Hepatocyte (in vitro differentiated cells): Measurements from ENCODE around the gene KLHL26. TPM values are rescaled to one million over a fixed set of nuclear protein-coding genes. Genes with fewer than 3 reads are reported as not detected.

Experiments
- DNase-seq: peaks from one replicate; pipeline ENCODE4 v3.0.0-alpha.2; 2016; ENCODE audit warnings: low spot score
- H2AFZ ChIP-seq: fragments of 200-600 bp; sonication (generic); 2 replicates; pipeline ENCODE4 v1.6.0; 2016; ENCODE audit warnings: antibody characterized with exemption, mild to moderate bottlenecking
- H3K27ac ChIP-seq: fragments of 200-600 bp; sonication (generic); 2 replicates; pipeline ENCODE4 v1.5.1; 2016; ENCODE audit warnings: mild to moderate bottlenecking
- H3K27me3 ChIP-seq: fragments of 200-600 bp; sonication (generic); 2 replicates; pipeline ENCODE4 v1.6.1; 2016
- H3K36me3 ChIP-seq: fragments of 200-600 bp; sonication (generic); replicated peaks from 2 replicates; pipeline ENCODE4 v1.5.1; 2016; ENCODE audit warnings: low read depth; ENCODE audit not compliant: insufficient read depth
- H3K4me1 ChIP-seq: fragments of 200-600 bp; sonication (generic); 2 replicates; pipeline ENCODE4 v1.5.1; 2016; ENCODE audit warnings: mild to moderate bottlenecking, moderate library complexity; ENCODE audit not compliant: insufficient read depth
- H3K4me2 ChIP-seq: fragments of 200-600 bp; sonication (generic); 2 replicates; pipeline ENCODE4 v1.6.0; 2016
- H3K4me3 ChIP-seq: fragments of 200-600 bp; sonication (generic); 2 replicates; pipeline ENCODE4 v1.5.1; 2016; ENCODE audit warnings: mild to moderate bottlenecking
- H3K79me2 ChIP-seq: fragments of 200-600 bp; sonication (generic); 2 replicates; pipeline ENCODE4 v1.6.0; 2017; ENCODE audit warnings: mild to moderate bottlenecking
- H3K9me2 ChIP-seq: fragments of 200-600 bp; sonication (generic); replicated peaks from 2 replicates; pipeline ENCODE4 v1.6.0; 2017; ENCODE audit warnings: mild to moderate bottlenecking; ENCODE audit not compliant: insufficient read depth
- H3K9me3 ChIP-seq: fragments of 200-600 bp; sonication (generic); 2 replicates; pipeline ENCODE4 v1.5.1; 2016; ENCODE audit warnings: low read depth, mild to moderate bottlenecking
- H4K20me1 ChIP-seq: fragments of 200-600 bp; sonication (generic); 2 replicates; pipeline ENCODE4 v1.6.0; 2016; ENCODE audit warnings: mild to moderate bottlenecking; ENCODE audit not compliant: insufficient read depth, poor library complexity, severe bottlenecking
- CTCF ChIP-seq: fragments of 200-600 bp; sonication (generic); IDR thresholded peaks from 2 replicates; pipeline ENCODE4 v1.5.1; 2016; ENCODE audit warnings: antibody characterized with exemption, mild to moderate bottlenecking; ENCODE audit not compliant: poor library complexity
- EZH2 ChIP-seq: fragments of 200-600 bp; sonication (generic); IDR thresholded peaks from 2 replicates; pipeline ENCODE4 v1.6.1; 2016; ENCODE audit warnings: antibody characterized with exemption, mild to moderate bottlenecking, borderline replicate concordance
- EZH2phosphoT487 ChIP-seq: fragments of 200-600 bp; sonication (generic); IDR thresholded peaks from one replicate; pipeline ENCODE4 v1.6.1; 2018; ENCODE audit warnings: antibody characterized with exemption, mild to moderate bottlenecking, low read depth, moderate library complexity; ENCODE audit not compliant: unreplicated experiment, severe bottlenecking
- WGBS: methylation state at CpG from one replicate; pipeline ENCODE4 v1.1.6; 2016; ENCODE audit warnings: low lambda C conversion rate; ENCODE audit errors: missing lambda C conversion rate; 5-methylcytosine and 5-hydroxymethylcytosine counted together
- polyA plus RNA-seq: library from polyadenylated mRNA; unstranded; fragments of >200 nt; fragmentation: Nextera tagmentation; extraction: Ambion mirVana; gene quantifications from 2 replicates; pipeline ENCODE4 v1.2.1, GENCODE V29; 2016
- total RNA-seq: library from RNA; depleted of rRNA; stranded (reverse); fragments of >200 nt; gene quantifications from 2 replicates; pipeline ENCODE4 v1.2.3, GENCODE V29; 2014

Gene KLHL26
- total and polyA plus RNA-seq, 2 experiments from 2014 or later: 5.0 to 7.6 TPM

- WGBS: 87% methylated on average over 5 of the region's 5 CpGs
- Histone ChIP-seq H3K4me1 (peaks cover 8% of the 10 kb centered on the region), H3K27ac (no peak overlapping the region), H3K79me2 (peaks cover 67% of the 10 kb centered on the region), H2AFZ (no peak overlapping the region), H3K9me2 (no peaks in the 10 kb centered on the region), H3K36me3 (no peaks in the 10 kb centered on the region), H3K9me3 (no peaks in the 10 kb centered on the region), H3K27me3 (no peaks in the 10 kb centered on the region), H3K4me2 (peak overlapping the region; percentile 96), H4K20me1 (peaks cover 26% of the 10 kb centered on the region), H3K4me3 (no peak overlapping the region)
- no peak for TF ChIP-seq EZH2phosphoT487
- no peak for TF ChIP-seq EZH2
- no peak for TF ChIP-seq CTCF
- no peak for DNase-seq
Observed at GRCh38 chr19:18685597-18686190, 48.9 kb downstream of the KLHL26 start.

GRCh38 chr19:18687740-18688465, 51.1 kb downstream of the KLHL26 start:
- H3K4me2 ChIP-seq: no peak overlapping the region
- H3K4me3 ChIP-seq: no peak overlapping the region
- no peaks in the 10 kb centered on the region for H3K9me2 ChIP-seq
- TF ChIP-seq CTCF (no peak), EZH2 (no peak), EZH2phosphoT487 (no peak)
- peaks cover 5% of the 10 kb centered on the region for H3K4me1 ChIP-seq
- peaks cover 26% of the 10 kb centered on the region for H4K20me1 ChIP-seq
- no peaks in the 10 kb centered on the region for H3K36me3 ChIP-seq
- no peak overlapping the region for H2AFZ ChIP-seq
- WGBS: 97% methylated on average over 16 of the region's 16 CpGs
- peaks cover 82% of the 10 kb centered on the region for H3K79me2 ChIP-seq
- no peak for DNase-seq
- H3K9me3 ChIP-seq: no peaks in the 10 kb centered on the region
- H3K27ac ChIP-seq: no peak overlapping the region
- H3K27me3 ChIP-seq: no peaks in the 10 kb centered on the region

GRCh38 chr19:18696023-18696422, 59.2 kb downstream of the KLHL26 start:
- WGBS: 94% methylated on average over 12 of the region's 12 CpGs
- peaks cover 64% of the 10 kb centered on the region for H3K79me2 ChIP-seq

More at GRCh38 chr19:18696023-18696422, 59.2 kb downstream of the KLHL26 start:
- no peaks in the 10 kb centered on the region for H3K9me3 ChIP-seq
- peaks cover 44% of the 10 kb centered on the region for H4K20me1 ChIP-seq
- H3K9me2 ChIP-seq: no peaks in the 10 kb centered on the region
- peaks cover 7% of the 10 kb centered on the region for H3K4me1 ChIP-seq
- no peak overlapping the region for H2AFZ ChIP-seq
- H3K4me3 ChIP-seq: no peak overlapping the region
- no peak overlapping the region for H3K4me2 ChIP-seq
- DNase-seq: no peak
- no peaks in the 10 kb centered on the region for H3K27me3 ChIP-seq
- H3K27ac ChIP-seq: no peak overlapping the region
- TF ChIP-seq EZH2 (no peak), EZH2phosphoT487 (no peak), CTCF (no peak)
- H3K36me3 ChIP-seq: no peaks in the 10 kb centered on the region
